IPS DF 19.7 (cell line): ENCODE data around the gene ADAMTSL4.
"Not testable (repeated sequence)": the region's sequence is repeated elsewhere in the genome, so short reads cannot be mapped to it uniquely, and the experiment has no call there.

Source experiments
- DNase-seq: peaks from one replicate; pipeline ENCODE4 v3.0.0-alpha.2; 2013; ENCODE audit warnings: low read depth, low spot score

The ADAMTSL4 gene

DNA sequence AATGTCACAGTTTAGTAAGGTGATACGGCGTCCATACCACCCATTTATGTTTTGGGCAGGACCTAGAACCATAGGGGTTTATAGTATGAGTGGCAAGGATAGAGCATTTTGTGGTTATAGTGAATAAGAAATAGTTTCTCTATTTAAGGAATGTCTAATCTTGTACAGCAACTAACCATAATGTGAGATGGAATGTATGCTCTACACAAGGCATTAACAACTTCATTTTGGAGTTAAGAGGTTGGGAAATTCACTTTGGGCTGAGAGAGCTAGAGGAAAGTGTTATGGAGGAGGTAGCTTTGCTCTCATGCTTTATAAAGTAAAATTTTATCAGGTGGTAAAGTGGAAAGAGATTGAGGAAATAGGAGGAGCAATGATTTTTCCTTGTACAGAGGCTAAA, 33.2 kb downstream of the ADAMTSL4 start:
- no peak for DNase-seq

DNA sequence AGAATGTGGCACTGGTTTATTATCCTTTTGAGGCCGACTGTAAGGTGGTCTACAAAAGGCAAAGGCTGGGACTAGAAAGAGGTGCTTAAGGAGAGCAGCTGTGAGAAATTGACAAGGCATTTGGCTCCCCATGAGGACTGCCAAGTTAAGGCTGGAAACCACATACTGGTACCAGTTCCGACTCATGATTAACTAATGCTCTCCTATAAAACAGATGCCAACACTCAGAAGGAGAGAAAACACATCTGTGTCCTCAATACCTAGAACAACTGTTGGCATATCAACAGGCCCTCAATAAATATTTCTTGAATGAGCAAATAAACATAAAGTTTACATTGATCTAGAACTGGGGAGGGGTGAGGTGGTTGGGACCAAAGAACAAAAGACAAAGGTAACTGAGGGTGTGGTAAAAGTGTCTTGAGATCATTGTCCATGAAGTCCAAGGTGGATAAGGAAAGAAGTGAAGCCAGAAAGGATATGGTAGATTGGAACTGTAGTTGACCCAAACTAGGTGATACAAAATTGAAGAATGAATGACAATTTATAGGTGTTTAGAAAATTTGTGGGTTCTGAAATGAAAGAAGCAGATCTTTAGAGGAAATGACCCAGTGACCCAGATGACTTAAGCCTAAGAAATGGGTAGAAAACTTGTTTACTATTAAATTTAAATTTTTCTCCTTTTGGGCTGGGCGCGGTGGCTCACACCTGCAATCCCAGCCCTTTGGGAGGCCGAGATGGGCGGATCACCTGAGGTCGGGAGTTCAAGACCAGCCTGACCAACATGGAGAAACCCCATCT, 47.1 kb downstream of the ADAMTSL4 start:
- DNase-seq, result no peak

DNA sequence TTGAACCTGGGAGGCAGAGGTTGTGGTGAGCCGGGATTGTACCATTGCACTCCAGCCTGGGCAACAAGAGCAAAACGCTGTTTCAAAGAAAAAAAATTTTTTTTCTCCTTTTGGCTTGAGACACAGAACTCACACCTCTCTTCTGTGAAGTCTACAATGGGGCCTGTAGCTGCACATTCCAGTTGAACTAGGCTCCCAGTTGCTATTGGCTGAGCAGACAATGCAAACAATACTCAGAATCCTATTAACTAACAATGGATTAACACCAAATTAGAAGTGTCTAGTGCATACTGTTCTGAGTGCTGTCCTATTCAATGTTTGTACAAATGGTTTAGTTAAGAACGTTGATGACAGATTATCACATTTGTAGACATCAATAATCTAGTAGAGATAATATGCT, 47.8 kb downstream of the ADAMTSL4 start:
- DNase-seq, result no peak

DNA sequence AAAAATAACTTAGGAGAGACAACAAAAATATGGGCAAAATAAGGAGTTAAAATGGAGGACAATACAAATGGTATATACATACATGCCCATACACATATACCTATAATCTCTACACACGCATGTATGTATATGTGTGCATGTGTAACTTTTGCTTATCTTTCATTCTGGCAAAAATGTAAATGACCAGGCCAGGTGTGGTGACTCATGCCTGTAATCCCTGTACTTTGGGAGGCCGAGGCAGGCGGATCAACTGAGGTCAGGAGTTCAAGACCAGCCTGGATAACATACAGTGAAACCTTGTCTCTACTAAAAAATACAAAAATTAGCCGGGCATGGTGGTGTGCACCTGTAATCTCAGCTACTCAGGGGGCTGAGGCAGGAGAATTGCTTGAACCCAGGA, 49.1 kb downstream of the ADAMTSL4 start:
- DNase-seq, result not testable (repeated sequence)

DNA sequence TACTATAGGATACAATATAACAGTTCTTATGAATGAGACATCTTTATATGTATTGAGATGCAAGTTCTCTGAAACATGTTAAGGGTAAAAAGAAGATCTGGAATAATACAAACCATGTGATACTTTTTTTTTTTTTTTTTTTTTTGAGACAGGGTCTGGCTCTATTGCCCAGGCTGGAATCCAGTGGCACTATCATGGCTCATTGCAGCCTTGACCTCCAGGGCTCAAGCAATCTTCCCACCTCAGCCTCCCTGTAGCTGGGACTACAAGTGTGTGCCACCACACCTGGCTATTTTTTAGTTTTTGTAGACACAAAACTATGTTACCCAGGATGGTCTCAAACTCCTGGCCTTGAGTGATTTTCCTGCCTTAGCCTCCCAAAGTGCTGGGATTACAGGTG, 52.3 kb downstream of the ADAMTSL4 start:
- no peak for DNase-seq

DNA sequence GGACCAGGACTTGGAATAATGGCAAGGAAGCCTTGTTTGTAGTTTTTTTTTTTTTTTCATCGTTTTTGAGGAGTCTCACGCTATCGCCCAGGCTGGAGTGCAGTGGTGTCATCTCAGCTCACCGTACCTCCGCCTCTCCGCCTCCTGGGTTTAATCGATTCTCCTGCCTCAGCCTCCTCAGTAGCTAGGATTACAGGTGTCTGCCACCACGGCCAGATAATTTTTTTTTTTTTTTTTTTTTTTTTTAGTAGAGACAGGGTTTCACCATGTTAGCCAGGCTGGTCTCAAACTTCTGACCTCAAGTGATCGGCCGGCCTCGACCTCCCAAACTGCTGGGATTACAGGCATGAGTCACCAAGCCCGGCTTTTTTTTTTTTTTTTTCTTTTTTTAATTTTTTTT, 53.2 kb downstream of the ADAMTSL4 start:
- DNase-seq, result not testable (repeated sequence)

DNA sequence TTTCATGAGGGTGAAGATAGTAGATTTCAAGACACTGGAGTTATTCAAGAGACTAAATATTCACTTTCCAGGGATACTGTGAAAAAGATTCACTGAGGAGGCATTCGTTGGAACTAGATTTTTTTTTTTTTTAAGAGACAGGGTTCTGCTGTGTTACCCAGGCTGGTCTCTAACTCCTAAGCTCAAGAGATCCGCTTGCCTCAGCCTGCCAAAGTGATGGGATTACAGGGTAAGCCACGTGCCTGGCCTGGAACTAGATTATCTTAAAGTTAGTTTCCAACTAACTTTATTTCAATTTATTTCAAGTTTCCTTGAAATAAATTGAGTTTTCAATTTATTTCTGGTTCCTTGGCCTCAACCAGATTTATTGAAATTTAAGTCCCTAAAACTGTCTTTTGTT, 54.5 kb downstream of the ADAMTSL4 start:
- no peak for DNase-seq

DNA sequence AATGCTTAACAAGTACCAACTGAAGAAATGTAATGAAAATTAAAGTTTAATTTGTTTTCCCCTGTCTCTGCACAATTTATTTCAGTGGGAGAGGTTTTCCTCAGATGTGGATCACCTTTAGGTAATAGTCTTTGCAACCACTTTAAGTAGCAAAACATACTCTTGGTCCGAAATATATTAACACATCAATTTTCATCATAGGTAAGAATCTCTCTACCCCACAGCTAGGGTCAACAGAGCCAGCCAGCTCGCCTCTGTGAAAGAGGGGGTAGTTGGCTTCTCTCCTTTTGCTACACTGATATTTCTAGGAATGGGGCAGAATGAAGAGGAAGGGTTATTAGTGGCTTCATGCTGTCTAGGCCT, 55.0 kb downstream of the ADAMTSL4 start:
- no peak for DNase-seq

DNA sequence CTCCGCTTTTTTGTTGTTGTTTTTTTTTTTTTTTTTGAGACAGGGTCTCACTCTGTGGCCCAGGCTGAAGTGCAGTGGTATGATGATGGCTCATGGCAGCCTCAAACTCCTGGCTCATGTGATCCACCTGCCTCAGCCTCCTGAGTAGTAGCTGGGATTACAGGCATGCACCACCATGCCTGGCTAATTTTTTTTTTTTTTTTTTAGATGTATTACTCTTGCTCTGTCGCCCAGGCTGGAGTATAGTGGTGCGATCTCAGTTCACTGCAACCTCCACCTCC, 56.2 kb downstream of the ADAMTSL4 start:
- not testable (repeated sequence) for DNase-seq

DNA sequence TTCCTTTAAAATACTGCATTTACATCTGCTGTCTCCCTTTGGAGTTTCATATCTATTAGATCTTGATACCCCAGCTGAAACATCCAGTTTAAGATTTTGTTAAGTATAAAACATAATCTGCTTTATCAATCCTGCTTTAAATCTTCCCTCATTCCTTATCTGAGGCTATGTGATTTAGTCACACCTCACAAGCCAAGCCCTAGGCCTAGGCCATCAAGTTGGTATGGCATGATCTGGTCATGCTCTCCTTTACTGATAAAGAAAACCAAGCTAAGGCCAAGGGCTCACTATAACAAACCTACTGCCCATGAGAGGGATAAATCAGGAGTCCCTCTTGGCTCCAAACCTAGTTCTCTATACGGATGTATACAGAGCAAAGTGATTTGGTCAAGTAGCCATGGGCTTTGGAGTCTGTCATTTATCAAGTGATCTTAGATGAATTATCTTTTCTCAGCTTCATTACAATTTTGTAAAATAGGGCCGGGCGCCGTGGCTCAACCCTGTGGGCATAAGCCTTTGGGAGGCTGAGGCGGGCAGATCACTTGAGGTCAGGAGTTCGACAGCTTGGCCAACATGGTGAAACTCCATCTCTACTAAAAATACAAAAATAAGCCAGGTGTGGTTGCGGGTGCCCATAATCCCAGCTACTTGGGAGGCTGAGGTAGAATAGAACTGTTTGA, 57.4 kb downstream of the ADAMTSL4 start:
- no peak for DNase-seq

DNA sequence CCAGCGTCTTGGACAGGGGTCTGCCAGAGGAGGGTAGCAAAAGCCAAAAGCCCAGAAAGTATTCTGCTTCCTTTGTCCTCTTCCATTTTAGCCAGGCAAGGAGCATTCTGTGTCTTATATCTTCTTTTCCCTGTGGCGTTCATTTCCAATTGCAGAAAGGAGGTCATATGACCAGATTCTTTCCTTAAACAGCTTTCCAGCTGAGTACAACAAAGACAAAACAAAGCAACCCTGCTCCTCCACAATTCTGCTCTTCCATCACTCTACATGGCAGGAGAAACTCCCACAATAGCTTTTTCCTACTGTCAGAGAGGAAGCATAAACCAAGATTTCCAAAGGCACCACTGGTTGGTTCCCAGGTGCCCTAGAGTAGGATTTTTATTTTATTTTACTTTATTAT, 60.5 kb downstream of the ADAMTSL4 start:
- DNase-seq, result no peak
